Panc1 (cell line): ENCODE results near the gene NSMF. TPM values are rescaled to one million over a fixed set of nuclear protein-coding genes. Genes with fewer than 3 reads are reported as not detected.
A peak's percentile ranks its signal among the peaks of the same experiment; 100 is the strongest.

ENCODE experiments used
- ATAC-seq: fragments of 200-7000 bp; cut with Tn5 transposase; 2 replicates; pipeline ENCODE4 v1.9.1; 2020; ENCODE audit warnings: mild to moderate bottlenecking, moderate library complexity
- BruUV-seq: library from RNA; stranded (reverse); fragments of 400-500 nt; replicated peaks from 2 replicates; lab custom pipeline; 2021; lab: Mats Ljungman, UMichigan
- CTCF ChIA-PET: fragments of 300-600 bp; sonication (Branson Sonifier 250); formaldehyde crosslinking; loops from one replicate; lab custom pipeline; 2022; ENCODE audit warnings: antibody characterized with exemption; lab: Charles Lee
- POLR2A ChIA-PET: fragments of 300-600 bp; sonication (Branson Sonifier 250); formaldehyde crosslinking; loops from one replicate; lab custom pipeline; 2022; ENCODE audit warnings: antibody characterized with exemption; lab: Charles Lee
- DNase-seq: peaks from one replicate; pipeline ENCODE4 v3.0.0-alpha.2; 2010; ENCODE audit warnings: low read depth, low spot score
- H3K27ac ChIP-seq: 2 replicates; pipeline ENCODE4 v1.5.1; 2011; ENCODE audit warnings: mild to moderate bottlenecking, low read length, inconsistent platforms
- H3K27me3 ChIP-seq: fragments of 200-500 bp; sonication (Bioruptor generic); 2 replicates; pipeline ENCODE4 v1.6.0; 2014; ENCODE audit warnings: low read length, inconsistent platforms; ENCODE audit not compliant: control insufficient read depth, insufficient read depth
- H3K36me3 ChIP-seq: fragments of 200-500 bp; sonication (Bioruptor generic); 2 replicates; pipeline ENCODE4 v1.5.1; 2014; ENCODE audit warnings: inconsistent platforms, mild to moderate bottlenecking, low read length, moderate library complexity; ENCODE audit not compliant: control insufficient read depth, insufficient read depth
- H3K4me1 ChIP-seq: 2 replicates; pipeline ENCODE4 v1.5.1; 2011; ENCODE audit warnings: inconsistent platforms, mild to moderate bottlenecking, low read length, moderate library complexity; ENCODE audit not compliant: control insufficient read depth, insufficient read depth
- H3K4me3 ChIP-seq, 2 experiments: 2 replicates each; pipeline ENCODE4 v1.5.1; 2011 to 2012; ENCODE audit warnings: low read depth in 2 of 2, low read length in 2 of 2, mild to moderate bottlenecking in 2 of 2, inconsistent platforms in 1 of 2, moderate library complexity in 1 of 2
- H3K9me3 ChIP-seq: fragments of 200-500 bp; sonication (Bioruptor generic); 2 replicates; pipeline ENCODE4 v1.5.1; 2014; ENCODE audit warnings: low read depth, mild to moderate bottlenecking, inconsistent platforms, low read length, moderate library complexity; ENCODE audit not compliant: control insufficient read depth, insufficient read depth
- CTCF ChIP-seq: fragments of 450-650 bp; IDR thresholded peaks from 2 replicates; pipeline ENCODE4 v1.5.1; 2017; ENCODE audit warnings: mild to moderate bottlenecking
- POLR2AphosphoS5 ChIP-seq: IDR thresholded peaks from 2 replicates; pipeline ENCODE4 v1.6.1; 2012; ENCODE audit warnings: mild to moderate bottlenecking, low read depth, low read length, moderate library complexity
- REST ChIP-seq, 2 experiments: IDR thresholded peaks; 2 replicates each; pipeline ENCODE4 v1.6.1; 2011 to 2012; ENCODE audit warnings: low read depth in 2 of 2, control low read depth in 1 of 2, low read length in 1 of 2, mild to moderate bottlenecking in 1 of 2, moderate library complexity in 1 of 2; ENCODE audit not compliant: insufficient read depth in 1 of 2
- SIN3A ChIP-seq: IDR thresholded peaks from 2 replicates; pipeline ENCODE4 v1.6.1; 2012; ENCODE audit warnings: low read depth, mild to moderate bottlenecking, low read length, moderate library complexity, borderline replicate concordance; ENCODE audit not compliant: insufficient read depth
- TCF7L2 ChIP-seq: IDR thresholded peaks from 2 replicates; pipeline ENCODE4 v1.6.1; 2011; ENCODE audit warnings: mild to moderate bottlenecking, low read depth, low read length, inconsistent platforms
- in situ Hi-C: cut with HindIII; loops from 2 replicates; pipeline ENCODE4 v1.10.0; 2016; ENCODE audit warnings: low sequenced_read_pairs, low pct_unique_long_range_greater_than_20kb
- intact Hi-C: fragments of 100-400 bp; cut with micrococcal nuclease; formaldehyde crosslinking; loops from one replicate; pipeline ENCODE4 v1.10.0; 2022; ENCODE audit not compliant: unreplicated experiment
- total RNA-seq: library from RNA; stranded (reverse); gene quantifications from one replicate; pipeline ENCODE4 v1.2.1, GENCODE V29; 2021; ENCODE audit not compliant: unreplicated experiment

The NSMF gene
- total RNA-seq, 1 experiment from 2014 or later = 40.0 TPM

- POLR2A ChIA-PET = interaction anchor here (0.6 kb wide), 1 partner anchor 37 kb away, joined by 10 read pairs; no protein-coding TSS in a partner anchor
- no peaks in the 10 kb centered on the region for H3K9me3 ChIP-seq
- CTCF ChIA-PET = no interaction called here
- H3K36me3 ChIP-seq = no peaks in the 10 kb centered on the region
- H3K27ac ChIP-seq = no peak overlapping the region
- BruUV-seq = no TSS peak
- TF ChIP-seq TCF7L2 (no peak), SIN3A (no peak), POLR2AphosphoS5 (no peak), CTCF (no peak), REST (IDR thresholded peaks at IDR 0.05; ENCODE audit: insufficient read depth in 1 of 2, low read depth in 2 of 2, low read length in 1 of 2) (no peak)
- ATAC-seq (0 out of 2 replicates have a peak, but pooled peaks have one; percentile 17), DNase-seq (no peak)
- no peak overlapping the region for H3K4me3 ChIP-seq
- no peaks in the 10 kb centered on the region for H3K4me1 ChIP-seq
- intact Hi-C loops (no loop called here), in situ Hi-C loops (no loop called here)
- no peaks in the 10 kb centered on the region for H3K27me3 ChIP-seq
Observed at GRCh38 chr9:137493364-137494103, 34.4 kb upstream of the NSMF start.

GRCh38 chr9:137492464-137493363, 33.6 kb upstream of the NSMF start:
- Histone ChIP-seq H3K36me3 (no peaks in the 10 kb centered on the region), H3K27ac (no peak overlapping the region), H3K4me3 (no peak overlapping the region), H3K27me3 (no peaks in the 10 kb centered on the region), H3K4me1 (no peaks in the 10 kb centered on the region), H3K9me3 (no peaks in the 10 kb centered on the region)
- CTCF ChIA-PET = no interaction called here
- intact Hi-C loops = no loop called here
- no peak for TF ChIP-seq SIN3A
- TF ChIP-seq POLR2AphosphoS5 = no peak
- TF ChIP-seq REST (IDR thresholded peaks at IDR 0.05; ENCODE audit: insufficient read depth in 1 of 2, low read depth in 2 of 2, low read length in 1 of 2) = no peak
- no peak for TF ChIP-seq TCF7L2
- no peak for TF ChIP-seq CTCF
- BruUV-seq = no TSS peak
- in situ Hi-C loops = no loop called here
- POLR2A ChIA-PET = no interaction called here
- DNase-seq (no peak), ATAC-seq (peak; percentile 77)
